GM23248 (cell line): ENCODE measurements around the gene MED9.

Source experiments
- EZH2 ChIP-seq: fragments of 200-600 bp; sonication (generic); IDR thresholded peaks from 2 replicates; pipeline ENCODE4 v1.6.1; 2018; ENCODE audit warnings: antibody characterized with exemption, mild to moderate bottlenecking; ENCODE audit not compliant: insufficient read depth, poor library complexity, severe bottlenecking
- EZH2phosphoT487 ChIP-seq: fragments of 200-600 bp; sonication (generic); IDR thresholded peaks from 2 replicates; pipeline ENCODE4 v1.6.1; 2018; ENCODE audit warnings: antibody characterized with exemption, moderate library complexity, mild to moderate bottlenecking, low read depth; ENCODE audit not compliant: insufficient read depth

DNA sequence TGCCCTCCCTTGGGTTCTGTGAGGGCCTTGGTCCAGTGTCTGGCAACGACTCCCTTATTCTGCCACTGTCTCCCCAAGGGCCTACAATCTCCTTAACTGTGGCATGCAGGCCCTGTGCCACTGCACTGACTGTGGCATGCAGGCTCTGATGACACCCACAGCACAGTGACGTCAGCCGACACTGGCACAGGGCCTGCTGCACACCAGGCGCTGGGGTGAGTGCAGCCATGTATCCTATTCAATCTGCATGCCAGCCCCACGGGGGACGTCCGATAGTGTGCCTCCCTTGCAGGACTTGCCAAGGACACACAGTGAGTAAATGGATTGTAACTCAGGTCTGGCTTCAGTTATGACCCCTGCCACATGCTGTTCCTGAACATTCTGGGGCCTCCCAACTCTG, 59.2 kb downstream of the MED9 start:
- TF ChIP-seq EZH2: no peak
- TF ChIP-seq EZH2phosphoT487: no peak
